NCI-H1694 treated with DMSO at 0.1 percent for 48 hours (cell line): ENCODE data around the gene MAP3K2.

Experiments used
- DNase-seq: peaks from one replicate; lab custom pipeline; 2025; lab: John Stamatoyannopoulos, UW

MAP3K2 gene

GRCh38 chr2:127387655-127388422 is at the start of gene MAP3K2:
Gene MAP3K2, minus strand, starts transcription at chr2:127387975. Its CDS starts 44,846 bp downstream, at chr2:127343129.
- peak; percentile 83 for DNase-seq

- DNase-seq: no peak
Measured at GRCh38 chr2:127437056-127437455, 49.3 kb upstream of the MAP3K2 start.

- no peak for DNase-seq
Measured at GRCh38 chr2:127434515-127434914, 46.7 kb upstream of the MAP3K2 start.

GRCh38 chr2:127431408-127432023 is 43.7 kb upstream of the MAP3K2 start:
- no peak for DNase-seq

GRCh38 chr2:127429844-127430425 is 42.2 kb upstream of the MAP3K2 start:
- no peak for DNase-seq

GRCh38 chr2:127429291-127429690 is 41.5 kb upstream of the MAP3K2 start:
- DNase-seq: no peak

- no peak for DNase-seq
Measured at GRCh38 chr2:127428815-127429109, 41.0 kb upstream of the MAP3K2 start.

- DNase-seq: no peak
Measured at GRCh38 chr2:127428057-127428814, 40.5 kb upstream of the MAP3K2 start.

GRCh38 chr2:127427376-127428056 is 39.7 kb upstream of the MAP3K2 start:
- DNase-seq: no peak

- no peak for DNase-seq
Measured at GRCh38 chr2:127426501-127427354, 39.0 kb upstream of the MAP3K2 start.

GRCh38 chr2:127425540-127426490 is 38.0 kb upstream of the MAP3K2 start:
- DNase-seq: no peak

GRCh38 chr2:127424598-127425520 is 37.1 kb upstream of the MAP3K2 start:
- no peak for DNase-seq

- no peak for DNase-seq
Measured at GRCh38 chr2:127423880-127424279, 36.1 kb upstream of the MAP3K2 start.

- DNase-seq: no peak
Measured at GRCh38 chr2:127423478-127423843, 35.7 kb upstream of the MAP3K2 start.

GRCh38 chr2:127422559-127423477 is 35.0 kb upstream of the MAP3K2 start:
- no peak for DNase-seq

GRCh38 chr2:127421871-127422558 is 34.2 kb upstream of the MAP3K2 start:
- no peak for DNase-seq

- DNase-seq: no peak
Measured at GRCh38 chr2:127421116-127421800, 33.5 kb upstream of the MAP3K2 start.
